Ishikawa (cell line): ENCODE data around the gene SMDT1.

Experiments used
- CEBPB ChIP-seq: IDR thresholded peaks from 2 replicates; pipeline ENCODE4 v1.6.1; 2012
- CREB1 ChIP-seq: IDR thresholded peaks from 2 replicates; pipeline ENCODE4 v1.6.1; 2012; ENCODE audit warnings: low read depth
- EGR1 ChIP-seq: IDR thresholded peaks from 2 replicates; pipeline ENCODE4 v1.6.1; 2012
- EP300 ChIP-seq: IDR thresholded peaks from 2 replicates; pipeline ENCODE4 v1.6.1; 2012; ENCODE audit warnings: borderline replicate concordance
- FOXM1 ChIP-seq: IDR thresholded peaks from 2 replicates; pipeline ENCODE4 v1.6.1; 2012; ENCODE audit warnings: low read depth, borderline replicate concordance
- MAX ChIP-seq: IDR thresholded peaks from 2 replicates; pipeline ENCODE4 v1.6.1; 2012
- NFIC ChIP-seq: IDR thresholded peaks from 2 replicates; pipeline ENCODE4 v1.6.1; 2012
- RAD21 ChIP-seq: IDR thresholded peaks from 2 replicates; pipeline ENCODE4 v1.6.1; 2012; ENCODE audit warnings: low read depth
- TAF1 ChIP-seq: IDR thresholded peaks from 2 replicates; pipeline ENCODE4 v1.6.1; 2012; ENCODE audit warnings: low read depth, mild to moderate bottlenecking
- TCF12 ChIP-seq: IDR thresholded peaks from 2 replicates; pipeline ENCODE4 v1.6.1; 2012; ENCODE audit warnings: low read depth
- TEAD4 ChIP-seq: IDR thresholded peaks from 2 replicates; pipeline ENCODE4 v1.6.1; 2012
- USF1 ChIP-seq: IDR thresholded peaks from 2 replicates; pipeline ENCODE4 v1.6.1; 2012
- YY1 ChIP-seq: IDR thresholded peaks from 2 replicates; pipeline ENCODE4 v1.6.1; 2012; ENCODE audit warnings: low read depth
- ZBTB7A ChIP-seq: IDR thresholded peaks from 2 replicates; pipeline ENCODE4 v1.6.1; 2012; ENCODE audit warnings: low read depth
- TF ChIP-seq, protein P1 (sequence below): IDR thresholded peaks from 2 replicates; pipeline ENCODE4 v1.6.1; 2012; ENCODE audit warnings: low read depth, mild to moderate bottlenecking

The SMDT1 gene

DNA sequence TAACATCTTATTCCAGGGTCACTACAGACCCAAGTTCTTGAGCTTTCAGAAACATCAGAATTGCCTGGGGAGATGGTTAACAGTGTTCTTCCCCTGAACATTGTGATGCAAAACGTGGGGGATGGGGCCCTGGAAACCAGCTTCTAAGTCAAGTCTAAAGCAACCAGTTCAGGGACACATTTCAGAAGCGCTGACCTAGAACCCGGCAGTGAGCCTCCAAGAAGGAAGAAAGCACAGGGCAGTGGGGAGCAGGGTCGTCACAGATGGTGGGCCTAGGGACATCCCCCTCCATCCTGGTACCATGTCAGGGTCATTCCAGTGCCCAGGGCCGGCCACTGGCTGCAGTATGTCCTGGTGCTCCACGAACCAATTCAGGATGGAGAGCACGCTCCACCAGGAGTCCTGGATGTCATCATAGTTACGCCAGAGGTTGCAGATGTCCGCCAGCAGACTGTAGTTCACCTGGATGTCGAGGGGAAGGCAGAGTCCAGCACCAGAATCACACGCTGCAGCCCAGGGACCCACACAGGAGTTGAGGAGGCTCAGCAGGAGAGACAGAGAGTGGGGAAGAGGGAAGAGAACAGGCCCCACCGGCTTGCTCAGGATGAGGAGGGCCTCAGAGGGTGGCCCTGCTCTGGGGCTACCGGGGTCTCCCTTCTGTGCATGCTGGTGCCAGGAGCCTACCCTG is 13.9 kb upstream of the SMDT1 start:
- no peak for TF ChIP-seq YY1
- no peak for TF ChIP-seq TEAD4

DNA sequence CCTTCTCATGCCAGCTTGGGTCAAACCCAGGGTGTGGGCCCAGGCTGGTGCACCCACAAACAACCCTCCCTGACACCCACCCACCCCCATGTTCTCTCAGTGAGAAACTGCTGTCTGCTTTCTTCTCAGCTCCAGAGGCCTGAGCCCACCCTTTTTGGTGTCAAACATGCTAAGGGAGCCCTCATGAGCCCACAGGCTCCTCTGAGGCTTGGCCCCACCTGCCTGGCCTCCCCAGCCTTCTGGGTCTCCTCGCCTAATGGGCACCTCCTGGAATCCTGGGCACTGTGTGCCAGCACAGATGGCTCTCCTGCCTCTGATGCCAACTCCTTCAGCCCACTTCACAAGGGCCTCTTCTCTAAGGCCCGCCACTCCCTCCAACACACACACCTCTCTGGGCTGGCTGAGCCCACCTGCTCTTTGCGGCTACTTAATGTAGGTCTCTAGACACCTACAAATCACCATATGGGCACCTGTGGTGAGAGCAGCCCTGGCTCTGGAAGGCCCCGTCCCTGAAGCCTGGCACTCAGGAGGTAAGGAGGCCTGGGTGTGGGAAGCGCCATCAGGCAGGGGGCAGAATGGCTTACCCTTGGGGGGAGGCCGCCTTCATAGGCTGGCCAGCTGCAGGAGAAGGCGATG is 13.3 kb upstream of the SMDT1 start:
- TF ChIP-seq, protein P1, sequence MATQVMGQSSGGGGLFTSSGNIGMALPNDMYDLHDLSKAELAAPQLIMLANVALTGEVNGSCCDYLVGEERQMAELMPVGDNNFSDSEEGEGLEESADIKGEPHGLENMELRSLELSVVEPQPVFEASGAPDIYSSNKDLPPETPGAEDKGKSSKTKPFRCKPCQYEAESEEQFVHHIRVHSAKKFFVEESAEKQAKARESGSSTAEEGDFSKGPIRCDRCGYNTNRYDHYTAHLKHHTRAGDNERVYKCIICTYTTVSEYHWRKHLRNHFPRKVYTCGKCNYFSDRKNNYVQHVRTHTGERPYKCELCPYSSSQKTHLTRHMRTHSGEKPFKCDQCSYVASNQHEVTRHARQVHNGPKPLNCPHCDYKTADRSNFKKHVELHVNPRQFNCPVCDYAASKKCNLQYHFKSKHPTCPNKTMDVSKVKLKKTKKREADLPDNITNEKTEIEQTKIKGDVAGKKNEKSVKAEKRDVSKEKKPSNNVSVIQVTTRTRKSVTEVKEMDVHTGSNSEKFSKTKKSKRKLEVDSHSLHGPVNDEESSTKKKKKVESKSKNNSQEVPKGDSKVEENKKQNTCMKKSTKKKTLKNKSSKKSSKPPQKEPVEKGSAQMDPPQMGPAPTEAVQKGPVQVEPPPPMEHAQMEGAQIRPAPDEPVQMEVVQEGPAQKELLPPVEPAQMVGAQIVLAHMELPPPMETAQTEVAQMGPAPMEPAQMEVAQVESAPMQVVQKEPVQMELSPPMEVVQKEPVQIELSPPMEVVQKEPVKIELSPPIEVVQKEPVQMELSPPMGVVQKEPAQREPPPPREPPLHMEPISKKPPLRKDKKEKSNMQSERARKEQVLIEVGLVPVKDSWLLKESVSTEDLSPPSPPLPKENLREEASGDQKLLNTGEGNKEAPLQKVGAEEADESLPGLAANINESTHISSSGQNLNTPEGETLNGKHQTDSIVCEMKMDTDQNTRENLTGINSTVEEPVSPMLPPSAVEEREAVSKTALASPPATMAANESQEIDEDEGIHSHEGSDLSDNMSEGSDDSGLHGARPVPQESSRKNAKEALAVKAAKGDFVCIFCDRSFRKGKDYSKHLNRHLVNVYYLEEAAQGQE: no peak
- TF ChIP-seq YY1 (no peak), MAX (no peak), FOXM1 (no peak), CREB1 (no peak), NFIC (no peak), CEBPB (no peak), EGR1 (no peak), TAF1 (no peak), EP300 (no peak), USF1 (no peak)

GRCh38 chr22:42066937-42067336 is 12.6 kb upstream of the SMDT1 start:
- TF ChIP-seq CEBPB (no peak), TCF12 (no peak), EGR1 (no peak)

DNA sequence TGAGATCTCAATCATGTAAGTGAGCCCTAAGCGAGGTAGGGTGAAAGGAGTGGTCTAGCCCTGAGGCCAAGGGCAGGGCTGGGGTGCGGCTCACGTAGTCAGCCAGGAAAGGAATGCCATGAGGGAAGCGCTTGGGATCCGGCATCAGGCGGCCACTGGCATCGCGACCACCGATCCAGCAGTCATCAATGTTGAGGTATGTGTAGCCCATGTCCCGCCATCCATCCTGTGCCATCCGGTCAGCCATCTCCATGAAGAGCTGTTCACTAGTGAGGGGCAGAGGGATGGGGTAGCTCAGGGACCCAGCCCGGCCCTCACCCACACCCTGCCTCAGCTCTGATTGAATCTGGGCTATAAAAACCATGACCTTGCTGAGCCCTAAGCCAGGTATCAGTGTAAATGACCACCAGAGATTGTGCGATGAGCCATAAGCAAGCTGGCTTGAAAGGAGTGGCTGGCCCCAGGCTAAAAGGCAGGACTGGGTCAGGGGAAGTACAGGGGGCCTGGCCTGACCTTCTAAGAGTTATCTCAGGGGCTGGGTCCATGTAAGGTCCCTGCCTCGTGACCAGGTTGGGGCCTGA is 11.7 kb upstream of the SMDT1 start:
- TF ChIP-seq MAX (no peak), RAD21 (no peak), NFIC (no peak), ZBTB7A (no peak), FOXM1 (no peak), TEAD4 (no peak), TCF12 (no peak), CREB1 (no peak), USF1 (no peak), EP300 (no peak), YY1 (no peak), CEBPB (no peak)

GRCh38 chr22:42068291-42068690 is 11.2 kb upstream of the SMDT1 start:
- TF ChIP-seq YY1 (no peak), MAX (no peak), RAD21 (no peak), ZBTB7A (no peak), TEAD4 (no peak), TAF1 (no peak), USF1 (no peak), TCF12 (no peak), CREB1 (no peak), FOXM1 (no peak), CEBPB (no peak), NFIC (no peak), EP300 (no peak), EGR1 (no peak)
- TF ChIP-seq, protein P1: no peak
